Thyroid gland (tissue), 4 donors: Measurements from ENCODE around the gene MTHFR. TPM values are rescaled to one million over a fixed set of nuclear protein-coding genes. Genes with fewer than 3 reads are reported as not detected.

Source experiments
- DNase-seq, 2 donors: peaks; one replicate each; pipeline ENCODE4 v3.0.0-alpha.2; 2019
- H3K27ac ChIP-seq, 3 donors: fragments of 200-600 bp; sonication (generic); 1 replicate in 2 of 3; 2 replicates in 1 of 3; pipeline ENCODE4 v1.5.1; 2016 to 2019; ENCODE audit warnings: mild to moderate bottlenecking in 1 of 3, moderate library complexity in 1 of 3
- H3K27me3 ChIP-seq: fragments of 200-600 bp; sonication (generic); one replicate; pipeline ENCODE4 v1.5.1; 2019
- H3K36me3 ChIP-seq, 2 donors: fragments of 200-600 bp; sonication (generic); one replicate each; pipeline ENCODE4 v1.5.1; 2016 to 2019
- H3K4me1 ChIP-seq, 2 donors: fragments of 200-600 bp; sonication (generic); one replicate each; pipeline ENCODE4 v1.5.1; 2017 to 2019
- H3K4me3 ChIP-seq, 3 donors: fragments of 200-600 bp; sonication (generic); replicated peaks in 1 of 3; 1 replicate in 2 of 3; 2 replicates in 1 of 3; pipeline ENCODE4 v1.5.1; 2016; ENCODE audit warnings: mild to moderate bottlenecking in 1 of 3
- H3K9me3 ChIP-seq: fragments of 200-600 bp; sonication (generic); one replicate; pipeline ENCODE4 v1.5.1; 2017
- CTCF ChIP-seq, 6 experiments: fragments of 200-600 bp in 3 of 6; fragments of 450-650 bp in 3 of 6; sonication (generic) in 3 of 6; IDR thresholded peaks; one replicate each; pipeline ENCODE4 v1.5.1; 2016 to 2019; ENCODE audit warnings: antibody characterized with exemption in 6 of 6, mild to moderate bottlenecking in 2 of 6, inconsistent platforms in 1 of 6, moderate library complexity in 1 of 6
- POLR2A ChIP-seq, 2 donors: fragments of 450-650 bp; IDR thresholded peaks; one replicate each; pipeline ENCODE4 v1.6.1; 2017; ENCODE audit warnings: antibody characterized with exemption in 2 of 2, mild to moderate bottlenecking in 2 of 2, moderate library complexity in 1 of 2
- WGBS, 2 donors: methylation state at CpG; one replicate each; pipeline ENCODE4 v1.1.5; 2017; 5-methylcytosine and 5-hydroxymethylcytosine counted together
- intact Hi-C: fragments of 100-400 bp; cut with DNase I; formaldehyde crosslinking; loops from one replicate; pipeline ENCODE4 v1.15.1; 2023
- total RNA-seq, 4 donors: library from RNA; depleted of rRNA; stranded (reverse); fragments of >200 nt; gene quantifications; one replicate each; pipeline ENCODE4 v1.2.3, GENCODE V29; 2016

Gene MTHFR
- total RNA-seq, 4 donors from 2014 or later, result 52.8 to 96.9 (median 65.6) TPM

DNA sequence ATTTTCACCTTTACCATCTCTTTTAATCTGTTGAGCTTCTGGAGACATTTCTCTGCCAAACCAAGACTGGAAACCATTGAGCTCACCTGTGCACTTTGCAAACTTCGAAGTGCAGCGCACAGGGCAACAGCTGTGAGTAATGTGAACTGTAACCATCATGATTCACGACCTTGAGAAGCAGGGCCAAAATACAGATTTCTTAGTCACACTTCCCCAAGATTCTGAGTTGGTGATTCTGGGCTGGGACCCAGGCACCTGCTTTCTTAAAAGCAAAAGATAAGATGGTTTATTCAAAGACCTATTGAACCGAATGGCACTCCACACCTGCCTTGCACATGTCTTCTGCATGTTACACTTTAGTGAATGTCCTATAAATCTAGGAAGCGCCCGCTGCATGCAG is 59.7 kb downstream of the MTHFR start:
- Histone ChIP-seq H3K27ac (no peak overlapping the region), H3K4me1 (peaks cover 0 to 9% of the 10 kb centered on the region in 2 donors), H3K4me3 (no peak overlapping the region), H3K27me3 (no peaks in the 10 kb centered on the region), H3K9me3 (no peaks in the 10 kb centered on the region), H3K36me3 (peaks cover 8 to 45% of the 10 kb centered on the region in 2 donors)
- TF ChIP-seq POLR2A (IDR thresholded peaks at IDR 0.05), result no peak
- no peak for TF ChIP-seq CTCF (IDR thresholded peaks at IDR 0.05)
- WGBS, 2 donors, result 83 to 89% methylated on average over 6 of the region's 6 CpGs
- intact Hi-C loops, result no loop called here
- DNase-seq, result no peak

- Histone ChIP-seq H3K36me3 (peaks cover 0 to 30% of the 10 kb centered on the region in 2 donors), H3K4me3 (no peak overlapping the region), H3K9me3 (no peaks in the 10 kb centered on the region), H3K27ac (no peak overlapping the region), H3K4me1 (peaks cover 0 to 16% of the 10 kb centered on the region in 2 donors), H3K27me3 (no peaks in the 10 kb centered on the region)
- intact Hi-C loops, result no loop called here
- 77 to 78% methylated on average over 9 of the region's 9 CpGs for WGBS, 2 donors
- TF ChIP-seq POLR2A (IDR thresholded peaks at IDR 0.05) (no peak), CTCF (IDR thresholded peaks at IDR 0.05) (no peak)
- no peak for DNase-seq
Measured at GRCh38 chr1:11744287-11744686, 61.5 kb downstream of the MTHFR start.

DNA sequence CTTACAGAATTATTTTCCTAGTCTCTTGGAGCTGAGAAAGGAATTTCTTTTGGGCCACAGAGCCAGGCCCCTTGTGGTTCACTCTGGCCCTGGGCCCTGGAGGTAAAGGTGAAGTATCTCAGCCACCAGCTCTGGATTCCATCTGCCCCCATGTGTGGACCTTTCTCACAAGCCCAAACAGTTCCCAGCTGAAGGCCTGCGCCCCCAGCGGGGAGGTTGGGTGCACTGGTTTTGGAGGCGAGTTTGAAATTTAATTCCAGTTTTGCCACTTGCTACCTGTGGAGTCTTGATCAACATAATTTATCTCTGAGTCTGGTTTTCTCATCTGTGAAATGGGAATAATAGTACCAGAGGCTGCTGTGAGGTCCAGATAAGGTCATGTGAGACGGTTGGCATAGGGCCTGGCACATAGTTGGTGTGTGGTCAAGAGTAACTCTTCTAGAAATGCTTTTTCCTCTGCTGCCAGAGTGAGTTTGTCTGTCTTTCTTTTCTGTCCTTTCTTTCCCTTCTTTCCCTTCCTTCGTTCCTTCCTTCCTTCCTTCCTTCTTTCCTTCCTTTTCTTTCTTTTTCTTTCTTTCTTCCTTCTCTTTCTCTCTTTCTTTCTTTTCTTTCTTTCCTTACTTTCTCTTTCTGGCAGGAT is 63.7 kb downstream of the MTHFR start:
- intact Hi-C loops, result no loop called here
- WGBS, 2 donors, result 85 to 92% methylated on average over 5 of the region's 5 CpGs
- Histone ChIP-seq H3K4me1 (peaks cover 5 to 32% of the 10 kb centered on the region in 2 donors), H3K9me3 (no peaks in the 10 kb centered on the region), H3K4me3 (no peak overlapping the region), H3K36me3 (peaks cover 0 to 11% of the 10 kb centered on the region in 2 donors), H3K27ac (peak overlapping the region in 1 of 3 donors; percentile 30), H3K27me3 (no peaks in the 10 kb centered on the region)
- no peak for TF ChIP-seq CTCF (IDR thresholded peaks at IDR 0.05)
- TF ChIP-seq POLR2A (IDR thresholded peaks at IDR 0.05), result no peak
- DNase-seq, result peak; percentile 43 to 72

DNA sequence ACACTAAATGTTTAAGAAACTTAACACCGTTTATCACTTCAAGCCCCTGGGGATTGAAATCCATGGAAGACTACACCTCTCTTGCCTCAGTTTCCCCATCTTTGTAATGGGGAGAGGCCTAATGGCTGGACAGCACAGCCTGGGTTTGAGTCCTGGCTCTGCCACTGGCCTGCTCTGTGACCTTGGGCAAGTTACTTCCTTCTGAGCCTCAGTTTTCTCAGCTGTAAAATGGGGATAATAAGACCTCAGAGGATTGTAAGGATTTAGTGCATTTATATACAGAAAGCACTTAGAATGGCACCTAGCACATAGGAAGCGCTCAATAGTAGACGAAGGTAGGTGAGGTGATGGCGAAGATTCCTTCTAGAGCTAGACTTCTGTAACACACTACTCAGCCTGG is 64.3 kb downstream of the MTHFR start:
- Histone ChIP-seq H3K4me3 (no peak overlapping the region), H3K27ac (no peak overlapping the region), H3K4me1 (peaks cover 11 to 35% of the 10 kb centered on the region in 2 donors), H3K9me3 (no peaks in the 10 kb centered on the region), H3K36me3 (peaks cover 0 to 7% of the 10 kb centered on the region in 2 donors), H3K27me3 (no peaks in the 10 kb centered on the region)
- WGBS, 2 donors, result 92 to 94% methylated on average over 4 of the region's 4 CpGs
- TF ChIP-seq POLR2A (IDR thresholded peaks at IDR 0.05), result no peak
- no peak for TF ChIP-seq CTCF (IDR thresholded peaks at IDR 0.05)
- intact Hi-C loops, result no loop called here
- no peak for DNase-seq

- WGBS, 2 donors, result 71 to 75% methylated on average over 15 of the region's 15 CpGs
- no peak overlapping the region for H3K27ac ChIP-seq
Measured at GRCh38 chr1:11740258-11741192, 65.2 kb downstream of the MTHFR start.

More at GRCh38 chr1:11740258-11741192, 65.2 kb downstream of the MTHFR start:
- H3K27me3 ChIP-seq, result no peaks in the 10 kb centered on the region
- no peak for DNase-seq
- no peak overlapping the region for H3K4me3 ChIP-seq
- peaks cover 13 to 37% of the 10 kb centered on the region in 2 donors for H3K4me1 ChIP-seq
- no peaks in the 10 kb centered on the region for H3K36me3 ChIP-seq
- H3K9me3 ChIP-seq, result no peaks in the 10 kb centered on the region
- no peak for TF ChIP-seq CTCF (IDR thresholded peaks at IDR 0.05)
- TF ChIP-seq POLR2A (IDR thresholded peaks at IDR 0.05), result no peak
- intact Hi-C loops, result no loop called here
